GM15510 (cell line): ENCODE measurements around the gene CRP.

Experiments
- POLR2A ChIP-seq: IDR thresholded peaks from 3 replicates; pipeline ENCODE4 v1.6.1; 2011; ENCODE audit warnings: borderline replicate concordance; ENCODE audit not compliant: insufficient read length; ENCODE audit errors: extremely low read depth

The CRP gene, protein sequence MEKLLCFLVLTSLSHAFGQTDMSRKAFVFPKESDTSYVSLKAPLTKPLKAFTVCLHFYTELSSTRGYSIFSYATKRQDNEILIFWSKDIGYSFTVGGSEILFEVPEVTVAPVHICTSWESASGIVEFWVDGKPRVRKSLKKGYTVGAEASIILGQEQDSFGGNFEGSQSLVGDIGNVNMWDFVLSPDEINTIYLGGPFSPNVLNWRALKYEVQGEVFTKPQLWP

DNA sequence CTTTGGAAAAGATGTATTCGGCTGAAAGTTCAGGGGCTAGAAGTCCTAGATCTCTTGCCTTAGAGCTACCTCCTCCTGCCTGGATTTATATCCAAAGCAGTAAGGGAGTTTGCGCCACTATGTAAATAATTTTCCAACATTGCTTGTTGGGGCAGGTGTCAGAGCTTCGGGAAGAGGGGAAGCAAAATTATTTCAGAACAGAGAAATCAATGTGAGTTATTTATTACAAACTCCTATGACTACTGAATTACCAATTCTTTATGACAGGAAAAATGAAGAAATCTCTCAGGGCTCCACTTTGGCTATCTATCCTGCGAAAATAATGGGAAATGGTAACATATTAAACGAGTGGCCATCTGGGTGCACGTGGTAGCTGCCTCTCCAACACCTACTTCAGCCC is at the start of gene CRP:
TSS of gene CRP (minus strand) at position 61 of the 400 bp plus-strand sequence. CDS start 104 bp downstream, outside the sequence.
- TF ChIP-seq POLR2A = no peak

DNA sequence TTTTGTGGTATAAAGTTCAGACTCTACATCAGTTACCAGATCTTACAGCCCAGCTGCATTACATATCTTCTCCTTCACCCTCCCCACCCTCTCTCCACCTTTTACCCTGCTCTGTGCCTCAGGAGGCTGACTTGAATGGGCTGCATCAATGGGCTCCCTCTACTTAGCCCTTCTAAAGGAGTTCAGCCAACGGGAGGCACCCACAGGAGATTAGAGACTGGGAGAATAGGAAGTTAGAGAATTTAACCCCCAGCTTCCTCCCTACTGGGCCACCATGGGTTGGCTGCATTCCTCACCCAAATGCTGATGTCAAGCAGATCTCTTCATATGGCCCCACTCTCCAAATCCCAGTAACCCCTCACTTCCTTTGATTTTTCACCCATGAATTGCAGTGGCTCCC is 49.3 kb upstream of the CRP start:
- TF ChIP-seq POLR2A = no peak

DNA sequence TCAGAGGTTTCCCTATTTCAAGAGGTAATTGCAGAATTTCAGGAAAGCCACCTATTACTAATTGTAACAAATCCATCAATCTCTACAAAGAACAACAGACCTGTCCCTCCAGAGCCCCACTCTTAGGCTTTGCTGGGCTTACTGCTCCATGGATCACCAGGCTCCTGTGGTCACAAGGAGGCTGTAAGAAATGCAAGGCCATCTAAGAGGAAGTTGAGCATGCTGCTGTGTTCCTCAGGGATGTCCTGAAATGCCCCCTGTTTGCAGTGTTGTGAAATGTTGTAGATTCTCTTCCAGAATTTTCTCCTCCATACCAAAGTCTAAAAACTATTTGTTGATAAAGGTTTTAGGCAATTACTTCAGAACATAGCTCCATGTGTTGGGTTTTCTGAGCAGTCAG is 42.0 kb upstream of the CRP start:
- TF ChIP-seq POLR2A = no peak

DNA sequence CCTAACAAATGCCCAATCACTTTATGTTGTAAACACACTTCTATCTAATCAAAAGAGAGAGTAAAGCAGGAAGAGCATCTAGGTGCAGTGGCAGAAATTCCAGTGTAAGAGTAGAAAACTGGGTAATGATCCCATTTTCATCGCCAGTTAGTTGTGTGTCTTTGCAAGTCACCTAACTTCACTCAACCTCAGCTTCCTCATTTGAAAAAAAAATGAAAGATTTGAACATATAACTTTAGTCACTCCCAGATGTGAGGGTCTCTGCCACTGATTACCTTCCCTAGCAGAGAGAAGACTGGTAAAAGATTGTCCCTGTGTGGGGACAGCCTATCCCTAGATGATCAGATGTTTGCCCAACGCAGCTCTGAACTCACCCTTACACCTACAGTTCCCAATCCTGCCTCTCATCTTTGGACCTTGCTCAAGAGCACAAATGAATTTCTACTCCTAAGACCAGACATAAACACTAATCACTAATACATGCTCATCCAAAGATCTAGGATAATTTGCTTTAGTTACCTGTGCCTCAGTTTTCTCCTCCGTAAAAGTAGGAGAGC is 41.1 kb upstream of the CRP start:
- TF ChIP-seq POLR2A = no peak

DNA sequence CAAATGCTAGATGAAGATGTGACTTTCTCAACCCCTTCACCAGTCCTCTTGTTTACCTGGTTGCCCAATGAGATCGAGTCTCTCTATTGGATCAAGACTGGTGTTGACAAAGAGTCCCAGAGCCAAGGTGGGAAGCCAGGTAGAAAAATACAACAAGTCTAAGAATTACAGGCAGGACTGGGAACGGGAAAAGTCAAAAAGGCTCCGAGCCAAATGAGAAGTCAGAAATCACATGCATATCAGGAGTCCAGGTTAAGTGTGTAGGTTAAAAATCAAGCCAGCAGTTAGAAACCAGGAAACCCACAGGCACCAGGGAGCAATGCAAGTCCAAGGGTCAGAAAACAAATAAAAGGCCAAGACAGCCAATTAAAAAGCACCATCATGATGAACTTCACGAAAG is 39.0 kb upstream of the CRP start:
- no peak for TF ChIP-seq POLR2A

DNA sequence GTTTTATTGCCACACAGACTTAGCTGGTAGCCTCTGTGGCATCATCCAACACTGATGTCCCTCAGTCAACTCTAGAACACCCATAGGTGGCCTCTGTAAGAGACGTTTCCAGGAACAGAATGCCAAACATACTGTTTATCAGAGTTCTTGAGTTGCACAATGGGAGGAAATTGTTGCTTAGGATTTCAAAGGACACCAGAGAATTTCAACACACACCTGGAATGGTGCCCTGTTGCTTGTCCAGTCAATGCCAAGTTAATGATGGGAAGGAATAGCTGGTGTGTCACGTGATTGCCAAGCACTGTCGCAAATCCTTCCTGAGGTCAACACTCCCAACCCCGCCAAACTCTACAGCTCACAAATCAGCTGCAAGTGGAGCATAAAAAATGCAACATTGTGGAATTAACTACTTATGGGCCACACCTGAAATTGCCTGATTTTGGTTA is 37.8 kb upstream of the CRP start:
- TF ChIP-seq POLR2A = no peak

DNA sequence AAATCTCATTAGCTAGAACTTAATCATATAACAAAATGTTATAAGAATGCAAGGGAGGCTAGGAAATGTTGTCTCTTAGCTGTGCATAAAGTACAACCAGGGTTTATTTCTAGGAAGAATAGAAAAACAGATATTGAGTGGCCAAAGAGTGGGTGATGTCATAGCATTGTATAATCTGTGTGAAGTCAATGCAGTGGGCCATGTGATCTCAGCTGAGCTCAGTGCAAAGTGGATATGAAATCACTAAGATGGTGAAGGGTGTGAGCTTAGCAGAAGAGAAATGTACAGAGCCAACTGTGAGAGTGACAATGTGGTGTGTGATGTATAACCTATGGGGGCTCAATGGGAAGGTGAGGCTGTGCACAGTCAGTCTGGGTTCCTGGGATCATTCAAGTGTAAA is 36.6 kb upstream of the CRP start:
- TF ChIP-seq POLR2A = no peak

DNA sequence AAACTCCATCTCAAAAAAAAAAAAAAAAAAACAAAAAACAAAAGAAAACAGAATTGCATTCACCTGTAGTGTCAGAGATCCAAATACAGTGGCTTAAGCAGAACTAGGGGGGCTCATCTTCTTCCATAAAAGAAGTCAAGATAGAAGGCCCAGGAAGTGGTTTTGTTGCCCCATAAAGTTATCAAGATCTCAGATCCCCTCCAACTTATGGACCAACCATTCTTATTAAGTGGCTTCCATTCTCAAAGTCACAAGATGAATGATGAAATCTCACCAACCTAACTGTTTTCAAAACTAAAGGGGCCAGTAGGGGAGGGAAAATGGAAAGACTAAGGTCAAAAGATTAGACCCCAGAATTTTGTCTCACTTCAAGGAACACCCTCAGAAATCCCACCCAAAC is 36.2 kb upstream of the CRP start:
- no peak for TF ChIP-seq POLR2A

DNA sequence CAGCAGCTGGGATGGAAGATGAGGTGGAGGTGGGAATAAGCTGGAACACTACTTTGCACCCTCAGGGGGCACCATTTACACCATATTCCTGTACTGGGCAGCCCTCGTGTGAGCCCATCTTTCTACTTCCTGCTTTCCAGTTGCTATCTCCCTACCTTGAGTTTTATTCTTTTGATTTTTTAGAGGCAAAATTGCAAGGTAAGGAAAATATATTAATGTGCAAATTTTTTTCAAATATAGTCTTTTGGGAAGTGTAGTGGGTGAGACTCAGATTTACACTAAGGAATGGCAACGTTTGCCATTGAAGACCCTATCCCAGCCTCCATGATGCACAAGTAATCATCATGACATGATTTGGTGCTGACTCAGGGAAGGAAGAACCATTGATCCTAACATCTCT is 35.2 kb upstream of the CRP start:
- no peak for TF ChIP-seq POLR2A

DNA sequence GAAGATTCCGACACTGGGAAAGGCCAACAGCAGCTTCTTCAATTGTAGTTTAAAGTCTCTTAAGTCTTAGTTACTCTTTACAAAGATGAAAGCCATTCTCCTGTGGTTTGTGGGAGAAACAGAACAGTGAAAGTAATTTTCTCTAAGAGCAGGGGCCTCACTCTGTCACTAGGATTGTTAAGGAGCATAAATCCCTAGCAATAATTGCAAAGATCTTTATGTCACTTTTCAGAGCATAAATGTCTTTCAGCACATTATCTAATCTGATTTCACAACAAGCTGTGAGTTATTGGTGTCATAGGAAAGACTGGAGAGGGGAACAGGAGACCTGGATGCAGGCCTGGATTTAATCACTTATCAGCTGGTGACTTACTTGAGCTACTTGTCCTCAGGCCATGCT is 34.0 kb upstream of the CRP start:
- no peak for TF ChIP-seq POLR2A

DNA sequence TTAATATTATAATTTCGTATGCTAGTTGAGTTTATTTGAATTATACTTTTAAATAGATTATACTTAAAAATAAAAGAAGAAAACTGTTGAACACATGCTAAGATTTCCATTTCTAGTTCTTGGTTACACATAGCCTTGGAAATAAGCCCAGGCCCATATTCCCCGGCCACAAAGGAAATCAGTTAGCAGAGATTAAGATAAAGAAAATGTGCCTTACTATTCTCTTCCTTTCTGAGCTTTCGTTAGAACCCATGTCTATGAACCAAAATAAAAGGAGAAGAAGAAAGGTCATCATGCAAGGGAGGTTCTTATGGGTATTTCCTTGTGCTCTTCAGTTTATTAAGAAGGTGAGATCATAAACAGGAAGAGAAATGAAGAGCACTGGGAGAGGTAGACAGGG is 32.3 kb upstream of the CRP start:
- TF ChIP-seq POLR2A = no peak

DNA sequence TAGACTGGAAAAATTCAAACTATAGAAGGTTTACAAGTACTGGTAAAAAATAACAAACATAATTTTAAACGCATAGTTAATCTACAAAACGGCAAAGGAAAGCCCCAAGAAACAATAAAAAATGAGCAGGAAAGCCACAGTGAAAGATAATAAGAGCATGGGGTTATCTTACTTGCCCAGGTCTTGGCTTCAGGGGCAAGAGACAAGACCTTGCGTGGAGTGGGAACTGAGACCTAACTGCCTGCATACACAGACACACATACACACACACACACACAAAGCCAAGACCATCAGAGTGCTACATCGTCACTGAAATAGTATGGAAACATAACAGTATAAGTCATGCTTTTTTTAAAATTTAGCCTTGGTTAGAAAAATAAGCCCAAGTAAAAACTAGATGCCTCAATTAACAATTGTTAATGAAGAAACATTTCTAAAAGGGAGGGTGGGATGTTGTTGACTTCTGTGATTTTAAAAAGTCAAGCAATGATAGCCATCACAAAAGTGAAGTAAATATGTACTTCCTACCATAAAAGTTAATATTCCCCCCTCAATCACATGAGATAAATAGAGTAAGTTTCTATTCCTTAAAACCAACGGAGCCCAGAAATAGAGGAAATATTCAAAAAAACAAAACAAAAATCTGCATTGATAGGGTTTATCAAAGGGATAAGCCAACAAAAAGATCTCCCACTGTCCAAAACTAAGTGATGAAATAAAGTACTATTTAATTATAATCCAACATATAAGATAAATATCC is 29.4 kb upstream of the CRP start:
- TF ChIP-seq POLR2A = no peak

DNA sequence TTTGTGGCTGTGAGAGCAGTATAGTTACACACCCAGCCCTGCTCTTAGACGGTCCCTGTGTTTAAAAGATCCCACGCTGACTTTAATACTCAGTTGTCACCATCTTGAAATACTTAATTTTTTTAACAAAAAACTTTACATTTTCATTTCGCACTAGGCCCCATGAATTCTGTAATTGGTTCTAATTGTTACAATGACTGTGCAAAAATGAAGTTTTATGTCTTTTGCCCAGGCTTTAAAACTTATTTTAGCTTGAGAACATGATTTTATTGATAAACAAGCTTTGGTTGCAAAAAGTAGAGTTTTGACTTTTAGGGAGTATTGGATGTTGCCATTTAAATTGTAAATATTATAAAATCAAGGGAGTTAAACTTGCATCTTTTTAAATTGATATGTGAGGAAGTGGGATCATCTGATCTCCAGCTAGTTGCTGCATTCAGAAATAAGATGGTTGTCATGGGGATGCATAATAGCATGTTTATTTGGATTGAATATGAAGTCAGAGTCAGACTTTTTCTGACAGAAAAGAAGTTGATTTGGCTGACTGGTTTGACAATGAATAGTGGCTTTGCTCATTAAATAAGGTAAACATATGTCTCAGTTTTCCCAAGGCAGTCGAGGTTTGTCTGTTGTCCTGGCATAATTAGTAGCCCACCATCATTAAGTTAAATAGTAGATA is 23.0 kb upstream of the CRP start:
- no peak for TF ChIP-seq POLR2A

DNA sequence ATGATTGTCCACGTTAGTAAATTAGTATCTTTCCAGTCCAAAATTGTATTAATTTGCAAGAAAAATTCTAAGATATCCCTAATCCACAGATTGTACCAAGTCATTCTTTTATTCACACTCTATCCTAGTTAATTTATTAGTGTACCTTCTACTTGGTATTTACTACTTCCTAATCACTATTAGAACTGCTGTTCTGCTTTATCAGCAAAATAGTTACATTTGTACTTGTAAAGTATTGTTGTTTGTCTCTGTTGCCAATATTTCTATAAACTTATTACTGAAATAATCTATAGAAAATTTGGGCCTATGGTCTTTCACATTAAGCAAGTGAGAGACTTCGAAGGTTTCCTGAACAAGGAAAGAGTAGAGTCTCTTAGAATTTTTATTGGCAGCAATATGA is 5.6 kb upstream of the CRP start:
- TF ChIP-seq POLR2A = no peak

DNA sequence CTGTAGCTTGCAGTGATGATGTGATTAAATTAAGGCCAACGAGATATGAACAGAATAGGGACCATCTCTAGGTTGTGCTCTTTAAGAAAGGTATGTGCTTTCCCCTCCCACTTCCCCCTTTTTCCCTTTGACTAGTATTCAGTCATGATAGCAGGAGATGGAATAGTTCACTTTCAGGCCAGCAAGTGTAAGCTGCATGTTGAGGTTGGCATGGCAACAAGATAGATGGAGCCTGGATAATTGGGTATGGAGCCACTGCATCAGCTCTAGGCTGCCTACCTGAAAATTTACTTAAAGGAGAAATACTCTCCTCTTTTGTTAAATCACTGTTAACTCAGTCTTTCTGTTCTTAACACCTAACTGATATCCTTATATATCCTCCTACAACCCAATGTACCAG is 1.5 kb upstream of the CRP start:
- no peak for TF ChIP-seq POLR2A
